Left renal pelvis (tissue), 4 donors: ENCODE measurements around the gene RFT1. TPM values are rescaled to one million over a fixed set of nuclear protein-coding genes. Genes with fewer than 3 reads are reported as not detected.
"Not testable (repeated sequence)": the region's sequence is repeated elsewhere in the genome, so short reads cannot be mapped to it uniquely, and the experiment has no call there.

Experiments used
- DNase-seq, 4 donors: peaks; one replicate each; pipeline ENCODE4 v3.0.0-alpha.2; 2013; ENCODE audit warnings: low read depth in 4 of 4, low spot score in 3 of 4
- polyA plus RNA-seq, 4 donors: library from polyadenylated mRNA; unstranded; fragments of 120-200 nt; gene quantifications; one replicate each; pipeline ENCODE4 v1.2.1, GENCODE V29; 2013; ENCODE audit not compliant: insufficient read length in 4 of 4

RFT1 gene
- polyA plus RNA-seq, 4 donors, result 19.3 to 30.3 (median 25.6) TPM

GRCh38 chr3:53073553-53074365, 56.5 kb downstream of the RFT1 start:
- no peak for DNase-seq

GRCh38 chr3:53072653-53073552, 57.3 kb downstream of the RFT1 start:
- peak; percentile 43 to 53 (median 50) for DNase-seq

- DNase-seq, result no peak
Measured at GRCh38 chr3:53071882-53072431, 58.3 kb downstream of the RFT1 start.

DNA sequence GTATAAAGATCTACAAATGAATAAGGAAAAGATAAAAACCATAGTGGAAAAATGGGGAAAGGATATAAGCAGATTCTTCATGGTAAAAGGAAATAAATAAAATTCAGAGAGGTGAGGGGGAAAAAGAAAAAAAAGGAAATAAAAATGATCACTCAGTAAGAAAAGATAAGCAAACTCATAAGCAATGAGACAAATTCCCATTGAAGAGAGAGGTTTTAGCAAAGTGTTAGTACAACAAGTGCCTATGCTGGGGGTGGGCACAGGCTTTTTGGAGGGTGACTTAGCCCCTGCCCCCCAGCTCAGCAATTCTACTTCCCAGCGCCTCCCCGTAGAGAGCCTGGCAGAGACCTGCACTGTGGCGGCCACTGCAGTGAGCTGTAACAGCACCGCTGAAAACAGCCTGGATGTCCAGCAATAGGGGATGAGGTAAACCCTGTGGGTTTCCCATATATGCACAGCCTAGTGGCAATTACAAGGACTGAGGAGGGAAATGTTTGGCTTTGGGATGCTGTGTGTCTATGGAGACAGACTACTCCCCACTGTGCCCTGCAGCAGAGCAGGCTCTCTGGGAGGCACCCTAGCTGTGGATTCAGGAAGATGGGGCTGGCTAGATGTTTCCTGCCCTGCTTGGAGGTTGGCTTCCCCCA, 60.7 kb downstream of the RFT1 start:
- DNase-seq, result no peak

- no peak for DNase-seq
Measured at GRCh38 chr3:53068176-53068575, 62.1 kb downstream of the RFT1 start.

GRCh38 chr3:53067567-53067966, 62.7 kb downstream of the RFT1 start:
- DNase-seq, result no peak

GRCh38 chr3:53065841-53066480, 64.3 kb downstream of the RFT1 start:
- DNase-seq, result no peak

DNA sequence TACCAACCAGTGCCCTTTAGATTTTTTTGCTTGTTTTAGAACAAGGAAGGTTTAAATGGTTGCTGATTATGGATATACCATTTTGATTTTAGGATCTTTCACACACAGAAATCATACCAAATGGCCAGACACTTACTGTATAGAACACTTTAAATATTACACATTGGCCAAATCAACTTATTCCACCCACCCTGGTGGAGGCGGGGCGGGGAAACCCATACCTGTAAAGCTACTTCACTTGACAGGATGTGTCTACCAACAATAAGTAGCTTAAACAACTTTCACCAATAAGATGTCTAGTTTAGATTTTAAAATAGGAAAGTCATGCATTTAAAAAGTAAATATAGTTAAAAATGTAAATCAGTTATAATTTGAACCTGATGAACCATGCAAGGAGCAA, 67.3 kb downstream of the RFT1 start:
- no peak for DNase-seq

GRCh38 chr3:53056442-53056841, 73.8 kb downstream of the RFT1 start:
- no peak for DNase-seq

DNA sequence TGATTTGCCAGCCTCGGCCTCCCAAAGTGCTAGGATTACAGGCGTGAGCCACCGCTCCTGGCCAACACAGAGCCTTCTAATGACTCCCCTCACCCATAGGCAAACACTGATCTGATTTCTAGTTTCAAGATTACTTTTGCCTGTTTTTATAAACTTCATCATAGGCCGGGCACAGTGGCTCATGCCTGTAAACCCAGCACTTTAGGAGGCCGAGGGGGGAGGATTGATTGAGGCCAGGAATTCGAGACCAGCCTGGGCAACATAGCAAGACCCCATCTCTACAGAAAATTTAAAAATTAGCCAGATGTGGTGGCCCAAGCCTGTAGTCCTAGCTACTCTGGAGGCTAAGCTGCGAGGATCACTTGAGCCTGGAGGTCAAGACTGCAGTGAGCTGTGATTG, 76.0 kb downstream of the RFT1 start:
- DNase-seq, result not testable (repeated sequence)

DNA sequence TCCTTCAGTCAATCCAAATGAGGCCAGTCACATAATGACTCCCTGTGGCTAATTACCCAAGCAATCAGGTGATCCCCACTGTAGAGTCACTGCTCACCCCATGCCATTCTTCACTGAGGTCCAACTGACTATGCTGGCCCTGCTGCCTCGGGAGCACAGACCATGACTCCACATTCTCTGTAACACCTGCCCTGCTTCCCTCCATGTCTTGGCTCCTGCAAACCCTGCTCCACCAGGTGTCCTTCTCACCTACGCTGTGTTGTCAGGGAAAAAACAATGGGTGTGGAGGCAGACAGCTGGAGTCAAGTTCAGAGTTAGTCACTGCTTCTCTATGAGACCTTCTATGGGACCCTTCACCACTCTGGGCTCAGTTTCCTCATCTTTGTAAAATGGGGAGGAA, 78.3 kb downstream of the RFT1 start:
- DNase-seq, result no peak

GRCh38 chr3:53049987-53050386, 80.2 kb downstream of the RFT1 start:
- no peak for DNase-seq

GRCh38 chr3:53046171-53047170, 83.8 kb downstream of the RFT1 start:
- no peak for DNase-seq

DNA sequence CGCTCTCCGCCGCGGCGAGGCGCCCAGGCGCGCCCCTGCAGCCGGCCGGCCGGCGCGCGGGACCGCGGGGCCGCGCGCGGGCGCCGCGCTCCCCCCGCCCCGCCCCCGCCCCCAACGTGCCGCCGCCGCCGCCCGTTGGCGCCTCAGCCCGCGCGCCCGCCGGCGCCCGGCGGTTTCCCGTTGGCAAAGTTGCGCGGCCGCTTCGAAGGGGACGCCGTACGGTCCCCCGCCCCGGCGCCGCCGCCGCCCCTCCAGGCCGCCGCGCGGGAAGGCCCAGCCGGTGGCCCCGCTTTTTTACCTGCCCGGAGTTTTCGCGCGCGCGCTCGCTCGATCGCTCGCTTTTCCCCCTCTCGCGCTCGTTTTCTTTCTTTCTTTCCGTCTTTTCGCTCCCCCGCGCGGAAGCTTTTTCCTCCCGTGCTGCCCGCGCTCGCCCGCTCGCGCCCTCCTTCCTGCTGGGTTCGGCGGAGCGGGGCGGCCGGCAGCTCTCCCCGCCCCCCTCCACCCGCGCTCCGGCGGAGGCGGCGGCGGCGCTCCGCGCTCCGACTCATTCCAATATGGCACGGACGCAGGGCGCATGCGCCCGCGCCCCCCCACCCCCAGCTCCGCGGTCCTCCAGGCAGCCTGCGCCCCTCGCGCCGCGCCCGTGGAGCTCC, 84.6 kb downstream of the RFT1 start, which contains the start of gene SFMBT1:
Gene SFMBT1 (minus strand): TSS at position 556 of the 653 bp plus-strand sequence. CDS start 76,945 bp downstream, outside the sequence.
- DNase-seq, result peak in 1 of 4 donors; percentile 25

DNA sequence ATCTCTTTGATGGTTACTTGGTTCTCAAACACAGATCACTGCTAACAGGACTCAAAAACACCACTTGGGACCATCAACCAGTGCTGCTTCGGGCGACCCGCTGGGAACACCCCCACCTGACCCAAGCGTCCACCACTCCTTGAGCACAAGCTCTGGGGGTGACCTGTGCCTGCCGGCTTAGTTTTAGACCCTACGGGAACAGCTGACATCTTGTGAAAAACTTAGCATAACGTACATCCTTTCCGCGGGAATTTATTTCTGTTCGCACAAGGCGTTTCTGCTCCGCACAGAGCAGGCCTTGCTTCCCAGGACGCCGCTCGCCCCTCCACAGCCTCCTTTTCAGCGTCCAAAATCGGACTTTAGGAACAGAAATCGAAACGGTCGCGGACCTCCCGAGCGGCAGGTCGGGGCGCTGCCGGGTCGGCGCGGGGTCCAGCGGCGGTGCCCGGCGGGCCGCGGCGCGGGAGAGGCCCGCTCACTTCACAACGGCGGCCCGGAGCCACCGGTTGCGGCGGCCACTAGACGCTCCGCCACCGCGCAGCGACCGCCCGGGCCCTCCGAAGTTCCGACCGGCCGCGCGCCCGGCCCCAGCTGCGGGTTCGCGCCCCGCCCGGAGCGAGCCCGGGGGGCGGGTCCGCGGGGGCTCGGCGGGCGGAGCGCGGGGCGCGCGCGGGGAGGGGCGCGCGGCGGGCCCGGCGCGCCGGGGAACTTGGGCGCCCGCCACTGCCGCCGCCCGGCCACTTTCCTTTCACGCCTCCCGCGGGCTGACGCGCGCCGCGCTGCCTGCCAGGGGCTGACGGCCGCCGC, 85.3 kb downstream of the RFT1 start:
- DNase-seq, result peak in 1 of 4 donors; percentile 36

DNA sequence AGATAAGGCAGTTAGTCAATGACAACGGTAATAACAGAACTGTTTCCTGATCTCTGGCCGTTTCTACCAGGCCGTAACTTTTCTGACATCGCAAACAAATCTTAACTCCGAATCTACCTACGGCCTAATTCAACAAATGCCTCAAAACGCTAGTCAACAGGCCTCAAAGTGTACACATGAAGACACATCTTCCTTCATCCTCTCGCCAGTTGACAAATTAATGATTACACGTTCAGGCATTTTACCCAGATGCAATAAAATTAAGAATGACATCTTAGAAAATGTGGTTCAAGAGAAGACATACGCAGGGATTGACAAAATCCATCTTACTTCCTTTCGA, 85.9 kb downstream of the RFT1 start:
- no peak for DNase-seq

DNA sequence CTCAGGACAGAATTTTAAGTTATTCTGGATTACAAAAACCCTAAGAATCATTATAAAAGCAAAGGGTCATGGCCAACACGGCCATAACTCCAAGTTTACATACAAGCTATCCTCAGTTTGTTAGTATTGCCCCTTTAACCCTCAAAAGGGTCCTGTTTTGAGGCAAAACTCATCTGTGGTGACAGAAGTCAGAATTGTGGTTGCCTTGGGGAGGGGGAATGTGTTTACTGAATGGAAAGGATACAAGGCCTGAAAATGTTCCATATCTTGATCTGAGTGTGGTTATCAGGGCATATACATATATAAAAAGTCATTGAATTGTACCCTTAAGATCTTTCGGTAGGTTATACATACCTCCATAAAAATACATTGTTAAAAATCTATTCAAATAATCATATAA, 86.5 kb downstream of the RFT1 start:
- no peak for DNase-seq

DNA sequence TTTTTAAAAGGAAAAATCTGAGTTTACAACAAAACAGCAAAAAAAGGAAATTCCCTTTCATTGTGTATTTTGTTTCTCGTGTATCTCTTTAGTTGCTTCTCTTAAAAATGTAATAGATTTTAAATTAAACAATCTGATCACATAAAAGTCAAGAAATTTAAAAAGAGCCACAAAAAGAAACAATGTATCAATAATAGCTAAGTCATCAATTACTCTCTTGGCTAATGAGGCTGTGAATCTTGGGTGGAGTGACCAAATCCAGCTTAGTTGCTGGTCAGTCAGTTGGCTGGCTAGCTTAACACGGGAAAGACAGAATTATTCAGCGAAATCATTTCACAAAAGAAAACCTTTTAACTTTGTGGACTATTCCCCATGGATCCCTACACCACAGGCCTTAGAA, 87.6 kb downstream of the RFT1 start:
- no peak for DNase-seq
